Measurements from ENCODE around the gene ESF1.

ESF1 gene

DNA sequence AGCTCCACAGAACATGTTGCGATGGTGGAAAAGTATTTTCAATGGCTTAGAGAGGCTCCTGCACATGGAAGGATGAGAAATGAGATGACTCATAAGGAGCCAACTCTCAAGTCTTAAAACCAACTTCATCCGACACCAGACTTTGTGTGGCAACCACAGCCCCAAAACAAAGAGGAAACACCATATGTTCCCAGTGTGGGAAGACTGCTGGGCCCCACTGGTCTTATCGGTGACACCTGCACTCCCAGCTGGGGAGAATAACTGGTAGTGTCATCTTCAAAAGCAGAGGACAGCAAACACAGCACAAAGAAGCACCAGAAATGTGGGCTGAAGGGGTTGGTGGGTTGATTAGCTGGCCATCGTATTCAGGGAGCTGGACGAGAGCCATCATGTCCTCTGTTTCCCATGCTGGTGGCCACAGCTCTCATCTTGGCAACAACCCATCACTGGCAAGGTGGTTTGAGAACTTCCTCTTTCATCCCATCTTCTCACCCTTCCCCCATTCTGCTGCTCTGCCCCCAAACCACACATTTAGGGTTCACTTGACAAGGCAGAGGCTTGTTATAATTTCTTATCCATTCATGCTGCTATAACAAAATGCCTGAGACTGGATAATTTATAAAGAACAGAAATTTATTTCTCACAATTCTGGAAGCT, 100.0 kb downstream of the ESF1 start:
- in situ Hi-C loops (cut with MboI; ENCODE audit: low sequenced_read_pairs) = no loop called here

DNA sequence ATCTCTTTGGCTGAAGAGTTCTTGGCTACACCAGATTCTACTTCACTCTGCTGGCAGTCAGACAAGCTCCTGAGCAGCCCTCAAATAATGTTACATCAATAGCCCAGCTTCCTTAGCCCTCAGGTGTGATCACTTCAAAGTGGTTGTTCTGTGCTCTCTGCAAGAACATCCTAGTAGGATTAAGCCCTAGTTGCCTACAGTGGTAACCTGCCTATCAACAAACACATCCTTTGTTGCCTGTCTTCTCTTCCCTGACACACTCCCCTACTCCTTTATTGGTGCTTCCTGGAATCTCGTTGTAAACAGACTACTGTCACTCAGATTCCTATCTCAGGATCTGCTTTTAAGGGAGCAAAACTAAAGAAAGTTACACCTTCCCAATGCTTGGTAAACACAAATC, 100.9 kb downstream of the ESF1 start:
- in situ Hi-C loops (cut with MboI; ENCODE audit: low sequenced_read_pairs) = no loop called here

DNA sequence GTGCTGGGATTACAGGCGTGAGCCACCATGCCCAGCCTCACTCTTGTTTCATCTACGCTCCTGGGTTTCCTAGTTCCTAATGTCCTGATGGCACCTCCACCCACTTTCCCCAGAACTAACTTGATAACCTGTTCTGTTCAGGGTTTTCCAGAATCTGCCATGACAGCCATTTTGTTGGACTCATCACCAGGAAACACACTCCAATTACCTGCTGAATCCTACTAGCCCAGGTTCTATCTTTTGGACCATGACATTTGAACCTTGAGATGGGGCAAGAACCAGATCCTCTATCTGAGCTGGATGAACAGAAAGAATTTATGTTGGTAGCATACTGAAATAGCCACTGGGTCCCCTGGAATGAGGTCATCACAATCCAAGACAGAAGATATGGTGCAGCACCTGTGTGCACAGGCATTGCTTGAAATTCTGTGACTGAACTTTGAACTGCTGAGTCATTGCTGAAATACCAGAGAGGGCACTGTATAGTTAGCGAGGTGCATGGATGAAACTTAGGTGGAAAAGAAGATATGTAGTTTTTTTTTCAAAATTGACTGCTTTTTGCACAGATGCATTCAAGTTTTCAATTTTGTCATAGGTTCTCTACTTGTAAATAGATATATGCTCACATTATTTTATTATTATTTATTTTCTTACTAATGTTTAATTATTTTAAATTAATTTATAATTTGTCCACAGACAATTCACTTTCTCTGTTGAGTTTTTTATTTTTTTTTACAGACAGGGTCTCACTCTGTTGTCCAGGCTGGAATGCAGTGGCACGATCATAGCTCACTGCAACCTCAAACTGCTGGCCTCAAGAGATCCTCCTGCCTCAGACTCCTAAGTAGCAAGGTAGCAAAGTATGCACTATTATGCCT, 103.2 kb downstream of the ESF1 start:
- in situ Hi-C loops (cut with MboI; ENCODE audit: low sequenced_read_pairs) = no loop called here

DNA sequence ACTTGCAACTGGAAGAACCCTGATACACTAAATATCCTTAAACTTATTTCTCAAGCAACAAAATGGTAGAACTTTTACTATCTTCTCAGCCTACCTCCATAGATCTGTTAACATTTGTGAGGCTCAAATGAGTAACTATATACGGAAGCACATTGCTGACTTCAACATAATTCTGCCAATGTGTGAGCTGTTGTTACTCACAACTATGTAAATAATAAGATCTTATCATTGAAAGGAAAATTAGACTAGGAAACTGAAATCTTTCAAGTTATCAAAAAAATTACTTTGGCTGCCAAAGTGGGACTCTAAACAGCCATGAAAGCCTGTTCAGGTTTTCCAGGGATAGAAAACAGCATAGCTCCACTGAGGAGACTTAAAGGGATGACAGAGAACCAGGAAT, 105.8 kb downstream of the ESF1 start:
- in situ Hi-C loops (cut with MboI; ENCODE audit: low sequenced_read_pairs) = no loop called here

DNA sequence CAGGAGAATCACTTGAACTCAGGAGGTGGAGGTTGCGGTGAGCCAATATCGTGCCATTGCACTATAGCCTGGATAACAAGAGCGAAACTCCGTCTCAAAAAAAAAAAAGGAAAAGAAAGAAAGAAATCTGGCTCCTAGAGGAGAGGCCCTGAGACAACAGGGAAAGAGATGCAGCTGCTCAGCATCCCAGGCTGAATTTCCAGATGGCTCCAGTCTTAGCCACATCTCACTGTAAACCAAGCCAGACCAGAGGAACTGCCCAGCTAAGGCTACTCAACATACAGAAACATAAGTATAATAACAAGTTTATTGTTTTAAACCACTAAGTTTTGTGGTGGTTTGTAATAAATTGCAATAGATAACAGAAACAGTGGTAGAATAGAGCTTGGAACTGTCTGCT, 107.5 kb downstream of the ESF1 start:
- in situ Hi-C loops (cut with MboI; ENCODE audit: low sequenced_read_pairs) = no loop called here

DNA sequence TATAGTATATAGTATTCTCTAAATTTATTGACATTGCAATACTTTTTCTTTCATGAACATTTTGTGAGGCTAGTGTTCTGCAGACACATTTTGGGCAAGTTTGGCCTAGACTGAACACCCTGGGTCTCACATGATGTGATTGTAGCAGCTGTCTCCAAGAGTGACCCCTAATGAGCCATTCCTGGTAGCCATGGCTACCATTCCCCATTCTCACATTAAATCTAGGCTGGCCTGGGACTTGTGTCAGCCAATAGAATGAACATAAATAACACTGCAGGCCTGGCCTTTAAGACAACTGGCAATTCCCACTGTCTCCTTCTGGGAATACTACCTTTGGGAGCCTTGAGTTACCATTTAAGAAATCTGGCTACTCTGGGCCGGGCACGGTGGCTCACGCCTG, 108.0 kb downstream of the ESF1 start:
- in situ Hi-C loops (cut with MboI; ENCODE audit: low sequenced_read_pairs) = no loop called here

DNA sequence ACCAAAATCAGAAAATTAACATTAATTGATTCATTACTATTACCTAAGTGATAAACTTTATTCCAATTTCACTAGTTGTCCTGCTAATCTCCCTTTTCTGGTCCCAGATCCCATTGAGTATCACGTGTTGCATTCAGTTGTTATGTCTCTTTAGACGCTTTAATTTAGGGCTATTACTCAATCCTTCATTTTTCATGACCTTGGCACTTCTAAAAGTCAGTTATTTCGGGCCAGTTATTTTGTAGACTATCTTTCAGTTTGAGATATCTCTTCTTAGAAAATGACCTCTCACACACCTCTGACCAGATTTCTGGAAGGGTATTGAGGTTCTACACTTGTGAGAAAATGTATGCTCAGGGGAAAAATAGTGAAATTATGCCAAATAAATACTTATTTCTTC, 112.0 kb downstream of the ESF1 start:
- in situ Hi-C loops (cut with MboI; ENCODE audit: low sequenced_read_pairs) = no loop called here

DNA sequence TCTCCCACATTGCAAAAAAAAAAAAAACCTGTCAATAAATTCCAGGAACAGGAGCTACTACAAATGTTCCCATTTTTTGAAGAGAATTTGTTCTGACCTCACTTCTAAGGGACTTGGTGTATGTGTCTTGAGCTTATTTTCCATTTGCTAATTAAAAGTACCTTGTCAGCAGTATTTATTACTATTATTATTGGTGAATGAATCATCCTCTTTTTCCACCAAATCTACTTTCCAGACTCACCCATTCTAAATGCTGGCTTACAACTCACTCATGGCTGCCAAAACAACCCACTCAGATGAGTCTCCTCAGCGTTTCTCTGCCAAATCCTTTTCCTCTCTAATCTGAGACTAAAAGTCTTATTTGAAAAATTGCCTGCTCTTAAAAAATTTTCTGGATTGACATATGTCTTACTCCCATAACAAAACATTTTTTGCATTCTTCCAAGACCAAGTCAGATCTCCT, 112.8 kb downstream of the ESF1 start:
- in situ Hi-C loops (cut with MboI; ENCODE audit: low sequenced_read_pairs) = no loop called here

DNA sequence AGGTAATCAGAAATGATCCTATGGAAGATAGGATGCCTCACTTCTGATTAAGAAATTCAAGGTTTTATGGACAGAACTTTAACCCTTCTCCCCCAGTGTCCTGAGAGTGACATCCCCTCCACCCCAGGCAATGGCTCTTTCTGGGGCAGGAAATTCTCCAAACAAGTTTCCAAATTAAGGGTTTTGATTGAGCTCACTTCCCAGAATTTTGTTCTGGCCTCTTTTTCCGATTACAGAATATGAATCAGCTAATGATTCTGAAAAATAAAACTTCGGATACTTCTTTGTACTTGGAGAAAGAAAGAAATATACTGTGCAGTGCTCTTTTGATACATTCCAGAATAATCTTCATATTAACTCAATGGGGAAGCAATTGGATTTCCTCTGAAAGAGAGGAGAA, 113.2 kb downstream of the ESF1 start:
- in situ Hi-C loops (cut with MboI; ENCODE audit: low sequenced_read_pairs) = no loop called here

DNA sequence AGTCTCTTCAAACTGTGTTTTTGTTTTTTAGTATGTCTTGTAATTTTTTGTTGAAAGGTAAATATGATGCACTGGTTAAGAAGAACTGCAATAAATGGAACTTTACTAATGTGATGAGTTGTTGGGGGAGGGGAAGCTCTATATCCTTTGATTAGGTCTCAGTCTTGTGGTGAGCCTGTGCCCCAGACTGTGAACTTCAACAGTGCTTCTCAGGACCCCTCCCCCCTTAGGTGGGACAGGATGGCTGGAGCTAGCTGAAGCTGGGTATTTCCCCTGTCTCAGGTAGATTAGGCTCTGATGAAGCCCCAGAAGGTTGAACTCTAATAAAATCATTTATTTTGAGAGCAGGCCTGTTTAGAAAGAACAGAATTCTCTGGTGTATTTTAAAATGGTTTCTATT, 114.6 kb downstream of the ESF1 start:
- in situ Hi-C loops (cut with MboI; ENCODE audit: low sequenced_read_pairs) = no loop called here

DNA sequence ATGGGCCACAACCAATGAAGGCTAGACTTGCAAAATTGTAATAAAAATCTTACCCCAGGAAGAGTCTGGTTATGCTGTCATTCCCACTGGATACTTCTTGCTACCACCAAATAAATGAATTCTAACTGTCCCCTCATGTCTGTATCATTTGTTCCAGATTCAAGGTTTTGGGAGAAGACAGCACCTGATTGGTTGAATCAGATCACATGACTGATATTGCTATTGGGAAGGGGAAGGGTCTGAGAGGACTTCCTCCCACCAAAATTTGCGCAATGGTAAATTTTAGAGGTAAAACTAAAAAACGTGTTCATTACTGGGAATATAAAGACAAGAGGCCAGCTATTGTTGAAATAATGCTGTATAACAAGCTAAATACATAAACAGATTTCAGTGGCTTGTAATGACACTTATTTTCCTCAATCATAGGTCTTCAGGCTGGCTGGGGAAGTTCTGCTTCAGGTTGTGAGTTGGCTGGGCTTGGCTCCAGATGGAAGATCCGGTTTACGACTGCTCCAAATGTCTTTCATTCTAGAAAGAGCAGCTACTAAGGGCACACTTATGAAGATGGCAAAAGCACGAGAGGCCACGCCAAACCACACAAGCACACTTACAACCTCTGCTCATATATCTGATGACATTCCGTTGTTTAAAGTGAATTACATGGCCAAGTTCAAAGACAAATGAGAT, 118.9 kb downstream of the ESF1 start:
- in situ Hi-C loops (cut with MboI; ENCODE audit: low sequenced_read_pairs) = no loop called here
